Measurements from ENCODE around the gene IL23A.
A peak's percentile ranks its signal among the peaks of the same experiment; 100 is the strongest.

IL23A gene

GRCh38 chr12:56361487-56362129, 22.9 kb downstream of the IL23A start:
- Histone ChIP-seq H3K4me1 (peaks cover 5% of the 10 kb centered on the region; the same call in 1 of the 2 replicates), H3K4me3 (no peak overlapping the region), H3K9me3 (no peaks in the 10 kb centered on the region), H3K36me3 (replicated peaks) (no peaks in the 10 kb centered on the region), H3K27me3 (ENCODE audit: low read depth) (no peaks in the 10 kb centered on the region)
- no peak for DNase-seq (ENCODE audit: low spot score in 2 of 2)
- in situ Hi-C loops (cut with MboI; ENCODE audit: low sequenced_read_pairs), result no loop called here

GRCh38 chr12:56362130-56363059, 23.7 kb downstream of the IL23A start, which contains the start of gene APOF:
TSS of gene APOF (minus strand) at chr12:56362857. CDS start at chr12:56362745, 112 bp downstream.
- in situ Hi-C loops (cut with MboI; ENCODE audit: low sequenced_read_pairs), result no loop called here
- Histone ChIP-seq H3K36me3 (replicated peaks) (no peaks in the 10 kb centered on the region), H3K9me3 (no peaks in the 10 kb centered on the region), H3K4me3 (no peak within 1 kb of the TSS), H3K4me1 (peaks cover 5% of the 10 kb centered on the region; the same call in 1 of the 2 replicates), H3K27me3 (ENCODE audit: low read depth) (no peaks in the 10 kb centered on the region)
- no peak for DNase-seq (ENCODE audit: low spot score in 2 of 2)

GRCh38 chr12:56366948-56367347, 28.3 kb downstream of the IL23A start:
- H3K9me3 ChIP-seq, result no peaks in the 10 kb centered on the region
- DNase-seq (ENCODE audit: low spot score in 2 of 2), result no peak
- in situ Hi-C loops (cut with MboI; ENCODE audit: low sequenced_read_pairs), result no loop called here
- H3K36me3 ChIP-seq (replicated peaks), result no peaks in the 10 kb centered on the region
- no peak overlapping the region for H3K4me3 ChIP-seq
- H3K4me1 ChIP-seq, result 0 out of 2 replicates have a peak, but pooled peaks cover 2% of the 10 kb centered on the region
- no peaks in the 10 kb centered on the region for H3K27me3 ChIP-seq (ENCODE audit: low read depth)

- H3K9me3 ChIP-seq, result 0 out of 2 replicates have a peak, but pooled peaks cover 3% of the 10 kb centered on the region
- no peak for DNase-seq (ENCODE audit: low spot score in 2 of 2)
- in situ Hi-C loops (cut with MboI; ENCODE audit: low sequenced_read_pairs), result no loop called here
- no peaks in the 10 kb centered on the region for H3K27me3 ChIP-seq (ENCODE audit: low read depth)
- H3K4me3 ChIP-seq, result no peak overlapping the region
- no peaks in the 10 kb centered on the region for H3K36me3 ChIP-seq (replicated peaks)
- peaks cover 21% of the 10 kb centered on the region for H3K4me1 ChIP-seq
Observed at GRCh38 chr12:56373515-56373914, 34.8 kb downstream of the IL23A start.

- H3K27me3 ChIP-seq (ENCODE audit: low read depth), result no peaks in the 10 kb centered on the region
- peaks cover 21% of the 10 kb centered on the region for H3K4me1 ChIP-seq
- in situ Hi-C loops (cut with MboI; ENCODE audit: low sequenced_read_pairs), result no loop called here
- no peak overlapping the region for H3K4me3 ChIP-seq
- no peaks in the 10 kb centered on the region for H3K36me3 ChIP-seq (replicated peaks)
- no peak for DNase-seq (ENCODE audit: low spot score in 2 of 2)
- 0 out of 2 replicates have a peak, but pooled peaks cover 3% of the 10 kb centered on the region for H3K9me3 ChIP-seq
Observed at GRCh38 chr12:56374726-56375597, 36.3 kb downstream of the IL23A start.

GRCh38 chr12:56375598-56376434, 37.1 kb downstream of the IL23A start:
- no peak for DNase-seq (ENCODE audit: low spot score in 2 of 2)
- Histone ChIP-seq H3K36me3 (replicated peaks) (no peaks in the 10 kb centered on the region), H3K27me3 (ENCODE audit: low read depth) (no peaks in the 10 kb centered on the region), H3K9me3 (0 out of 2 replicates have a peak, but pooled peaks cover 3% of the 10 kb centered on the region), H3K4me1 (peaks cover 19% of the 10 kb centered on the region), H3K4me3 (no peak overlapping the region)
- in situ Hi-C loops (cut with MboI; ENCODE audit: low sequenced_read_pairs), result no loop called here

GRCh38 chr12:56377310-56377988, 38.8 kb downstream of the IL23A start:
- peak; percentile 75 to 96 for DNase-seq (ENCODE audit: low spot score in 2 of 2)
- Histone ChIP-seq H3K27me3 (ENCODE audit: low read depth) (no peaks in the 10 kb centered on the region), H3K4me1 (peaks cover 19% of the 10 kb centered on the region), H3K36me3 (replicated peaks) (no peaks in the 10 kb centered on the region), H3K4me3 (no peak overlapping the region), H3K9me3 (0 out of 2 replicates have a peak, but pooled peaks cover 3% of the 10 kb centered on the region)
- in situ Hi-C loops (cut with MboI; ENCODE audit: low sequenced_read_pairs), result no loop called here

GRCh38 chr12:56377989-56378316, 39.3 kb downstream of the IL23A start:
- in situ Hi-C loops (cut with MboI; ENCODE audit: low sequenced_read_pairs), result no loop called here
- Histone ChIP-seq H3K36me3 (replicated peaks) (no peaks in the 10 kb centered on the region), H3K4me3 (no peak overlapping the region), H3K9me3 (0 out of 2 replicates have a peak, but pooled peaks cover 3% of the 10 kb centered on the region), H3K27me3 (ENCODE audit: low read depth) (no peaks in the 10 kb centered on the region), H3K4me1 (peaks cover 19% of the 10 kb centered on the region)
- DNase-seq (ENCODE audit: low spot score in 2 of 2), result no peak

GRCh38 chr12:56382611-56383010, 43.9 kb downstream of the IL23A start:
- in situ Hi-C loops (cut with MboI; ENCODE audit: low sequenced_read_pairs), result no loop called here
- Histone ChIP-seq H3K36me3 (replicated peaks) (no peaks in the 10 kb centered on the region), H3K4me1 (peaks cover 7% of the 10 kb centered on the region), H3K27me3 (ENCODE audit: low read depth) (no peaks in the 10 kb centered on the region), H3K4me3 (no peak overlapping the region), H3K9me3 (0 out of 2 replicates have a peak, but pooled peaks cover 2% of the 10 kb centered on the region)
- no peak for DNase-seq (ENCODE audit: low spot score in 2 of 2)

GRCh38 chr12:56385873-56386272, 47.2 kb downstream of the IL23A start:
- Histone ChIP-seq H3K9me3 (0 out of 2 replicates have a peak, but pooled peaks cover 2% of the 10 kb centered on the region), H3K4me1 (no peaks in the 10 kb centered on the region; the same call in 1 of the 2 replicates), H3K4me3 (no peak overlapping the region), H3K36me3 (replicated peaks) (no peaks in the 10 kb centered on the region), H3K27me3 (ENCODE audit: low read depth) (no peaks in the 10 kb centered on the region)
- no peak for DNase-seq (ENCODE audit: low spot score in 2 of 2)
- in situ Hi-C loops (cut with MboI; ENCODE audit: low sequenced_read_pairs), result no loop called here

- no peak for DNase-seq (ENCODE audit: low spot score in 2 of 2)
- H3K4me1 ChIP-seq, result no peaks in the 10 kb centered on the region; the same call in 1 of the 2 replicates
- no peaks in the 10 kb centered on the region for H3K27me3 ChIP-seq (ENCODE audit: low read depth)
- 0 out of 2 replicates have a peak, but pooled peaks cover 2% of the 10 kb centered on the region for H3K9me3 ChIP-seq
- H3K4me3 ChIP-seq, result no peak overlapping the region
- in situ Hi-C loops (cut with MboI; ENCODE audit: low sequenced_read_pairs), result no loop called here
- H3K36me3 ChIP-seq (replicated peaks), result no peaks in the 10 kb centered on the region
Observed at GRCh38 chr12:56387152-56387736, 48.6 kb downstream of the IL23A start.

GRCh38 chr12:56389412-56389811, 50.7 kb downstream of the IL23A start:
- Histone ChIP-seq H3K9me3 (0 out of 2 replicates have a peak, but pooled peaks cover 2% of the 10 kb centered on the region), H3K4me3 (no peak overlapping the region), H3K27me3 (ENCODE audit: low read depth) (no peaks in the 10 kb centered on the region), H3K36me3 (replicated peaks) (no peaks in the 10 kb centered on the region), H3K4me1 (no peaks in the 10 kb centered on the region; the same call in 1 of the 2 replicates)
- in situ Hi-C loops (cut with MboI; ENCODE audit: low sequenced_read_pairs), result no loop called here
- DNase-seq (ENCODE audit: low spot score in 2 of 2), result no peak
